Cardiac septum (tissue), 1 donor: ENCODE results near the gene TNFRSF11A. TPM values are rescaled to one million over a fixed set of nuclear protein-coding genes. Genes with fewer than 3 reads are reported as not detected.

Source experiments
- DNase-seq: peaks from one replicate; pipeline ENCODE4 v3.0.0-alpha.2; 2020; ENCODE audit warnings: low spot score
- intact Hi-C: fragments of 100-400 bp; cut with DNase I; formaldehyde crosslinking; loops from one replicate; pipeline ENCODE4 v1.14.0; 2022
- total RNA-seq: library from RNA; stranded (reverse); fragmentation: NEBNext Ultra II Directional; extraction: Animal tissue kit (Norgen Biotek cat#: 25700); gene quantifications from one replicate; pipeline ENCODE4 v1.2.1, GENCODE V29; 2021
- donor health status: DM: no; HTN: no; CAD: no.

Gene TNFRSF11A
- total RNA-seq, 1 donor from 2014 or later = 1.0 TPM

GRCh38 chr18:62323483-62324180 is 1.5 kb upstream of the TNFRSF11A start:
- intact Hi-C loops = no loop called here
- DNase-seq = no peak

DNA sequence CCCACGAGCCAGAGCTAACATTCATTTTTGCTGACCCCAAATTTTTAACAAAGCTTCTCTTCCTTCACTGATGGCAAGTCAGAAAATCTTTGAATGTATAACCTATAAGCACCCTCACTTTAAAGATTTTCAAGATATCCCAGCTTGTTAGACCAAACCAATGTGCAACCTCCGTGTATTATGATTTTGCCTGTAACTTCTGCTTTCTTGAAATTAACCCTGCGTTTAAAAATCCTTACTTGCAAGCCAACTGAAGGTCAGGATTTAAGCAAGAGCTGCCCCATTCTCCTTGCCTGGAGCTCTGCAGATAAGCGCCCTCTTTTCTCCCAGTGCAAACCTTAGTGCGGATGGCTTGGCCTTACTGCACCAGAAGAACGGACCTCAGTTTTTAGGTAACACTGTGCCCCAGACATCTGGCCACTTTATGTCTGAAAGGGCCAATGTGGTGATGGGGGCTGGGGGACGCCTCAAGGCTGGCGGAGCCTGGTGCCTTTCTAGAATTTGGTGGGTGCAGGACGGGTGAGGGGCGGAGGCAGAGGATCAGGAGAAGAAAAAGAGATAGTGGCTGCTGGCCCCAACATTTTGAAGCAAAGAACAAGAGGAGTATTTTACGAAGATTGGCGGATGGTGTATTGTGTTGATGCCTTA is 805 bp upstream of the TNFRSF11A start:
- intact Hi-C loops = no loop called here
- no peak for DNase-seq

- intact Hi-C loops = no loop called here
- no peak for DNase-seq
These were observed 916 bp downstream of the TNFRSF11A start for GRCh38 chr18:62325806-62326645.

DNA sequence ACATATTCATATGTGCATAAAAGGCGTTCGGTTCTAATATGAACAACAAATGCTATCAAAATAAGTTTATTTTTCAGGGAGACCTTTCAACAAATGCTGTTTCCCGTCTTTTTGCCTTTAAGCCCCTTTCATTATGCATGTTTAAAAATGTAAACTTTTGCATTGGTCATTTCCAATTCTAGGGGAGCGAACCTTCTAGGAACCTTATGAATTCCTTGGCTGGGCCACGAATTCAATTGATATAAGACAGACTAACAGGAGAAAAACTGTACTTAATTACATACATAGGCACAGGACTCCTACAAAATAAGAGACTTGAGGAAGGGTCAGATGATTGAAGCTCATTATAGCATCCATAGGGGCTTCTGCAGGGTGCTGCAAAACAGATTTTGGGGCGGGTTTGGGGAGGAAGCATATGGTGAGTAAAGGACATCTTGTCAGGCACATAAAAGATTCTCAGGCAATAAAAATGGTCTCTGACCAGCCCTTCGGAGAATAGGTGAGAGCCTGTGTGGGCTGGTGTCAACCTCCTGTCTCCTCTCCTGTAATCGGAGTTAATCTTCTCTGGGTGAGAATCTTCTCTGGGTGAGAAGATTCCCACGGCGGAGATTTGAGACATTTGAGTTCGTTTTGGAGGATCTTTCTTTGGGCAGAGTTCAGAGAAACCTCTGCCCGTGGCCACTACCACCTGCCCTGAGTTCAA is 1.7 kb downstream of the TNFRSF11A start:
- no peak for DNase-seq
- intact Hi-C loops = no loop called here

DNA sequence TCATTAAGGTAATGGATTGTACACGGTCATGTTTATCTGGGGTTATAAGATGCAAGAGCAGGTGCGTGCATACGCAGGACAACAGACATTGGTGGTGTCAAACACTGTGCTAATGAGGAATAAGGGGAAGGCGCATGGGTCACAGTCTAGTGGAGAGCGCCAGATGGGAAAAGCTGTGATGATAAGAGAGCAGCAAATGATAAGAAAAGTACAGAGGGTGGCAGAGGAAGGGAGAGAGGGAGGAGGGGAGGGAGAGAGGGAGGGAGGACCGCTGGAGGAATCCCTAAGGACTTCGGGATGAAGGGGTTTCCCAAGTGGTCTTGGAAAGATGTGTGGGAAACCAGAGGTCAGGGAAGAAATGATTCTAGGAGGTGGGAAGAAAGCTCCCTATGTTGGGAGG is 2.9 kb downstream of the TNFRSF11A start:
- intact Hi-C loops = no loop called here
- no peak for DNase-seq

GRCh38 chr18:62328586-62329525 is 3.7 kb downstream of the TNFRSF11A start:
- intact Hi-C loops = no loop called here
- no peak for DNase-seq

DNA sequence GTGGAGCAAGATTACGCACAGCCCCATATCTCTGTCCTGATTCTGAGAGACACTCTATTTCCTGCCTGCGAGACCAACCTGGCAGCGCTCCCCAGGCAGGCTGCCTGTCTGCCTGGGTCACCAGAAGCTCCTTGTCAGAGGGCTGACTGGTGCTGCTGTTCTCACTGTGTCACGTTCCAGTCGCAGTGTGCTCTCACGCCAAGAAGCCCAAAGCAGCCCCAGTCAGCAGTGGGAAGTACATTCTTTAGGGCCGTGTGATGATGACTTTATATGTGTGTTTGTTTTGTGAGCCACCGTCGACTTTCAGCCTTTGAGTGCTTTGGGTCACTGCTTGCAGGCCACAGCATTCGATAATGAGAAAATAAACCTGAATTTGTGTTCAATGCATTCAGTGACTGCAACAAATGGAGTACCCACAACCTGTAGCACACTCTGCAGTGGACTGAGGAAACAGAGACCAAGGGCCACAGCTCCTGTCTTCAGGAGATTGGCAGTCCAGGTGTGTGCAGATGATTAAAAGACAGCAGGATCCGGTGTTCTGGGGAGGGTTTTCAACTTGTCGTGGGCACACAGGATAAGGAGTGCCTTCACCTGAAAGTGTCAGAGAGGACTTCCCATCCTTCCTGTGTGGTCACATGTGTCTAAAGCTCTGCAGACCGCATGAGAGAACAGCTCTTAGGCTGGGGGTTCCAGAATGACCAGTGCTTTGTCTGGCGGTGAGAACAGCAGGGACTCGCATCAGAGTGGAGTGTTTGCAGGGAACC is 4.8 kb downstream of the TNFRSF11A start:
- peak; percentile 85 for DNase-seq
- intact Hi-C loops = no loop called here

DNA sequence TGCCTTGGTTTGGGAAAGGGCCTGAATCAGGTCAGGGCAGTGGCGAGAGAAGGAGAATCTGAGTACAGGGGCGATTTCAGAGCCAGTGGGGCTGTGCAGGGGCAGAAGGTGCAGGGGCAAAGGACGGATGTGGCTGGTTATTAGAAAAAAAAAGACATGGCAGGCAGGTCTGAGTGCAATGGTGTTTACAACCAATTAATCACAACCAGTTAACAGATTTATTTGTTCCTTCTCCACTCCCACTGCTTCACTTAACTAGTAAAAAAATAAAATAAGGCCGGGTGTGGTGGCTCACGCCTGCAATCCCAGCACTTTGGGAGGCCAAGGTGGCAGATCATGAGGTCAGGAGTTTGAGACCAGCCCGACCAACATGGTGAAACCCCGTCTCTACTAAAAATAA is 5.5 kb downstream of the TNFRSF11A start:
- intact Hi-C loops = no loop called here
- DNase-seq = no peak

DNA sequence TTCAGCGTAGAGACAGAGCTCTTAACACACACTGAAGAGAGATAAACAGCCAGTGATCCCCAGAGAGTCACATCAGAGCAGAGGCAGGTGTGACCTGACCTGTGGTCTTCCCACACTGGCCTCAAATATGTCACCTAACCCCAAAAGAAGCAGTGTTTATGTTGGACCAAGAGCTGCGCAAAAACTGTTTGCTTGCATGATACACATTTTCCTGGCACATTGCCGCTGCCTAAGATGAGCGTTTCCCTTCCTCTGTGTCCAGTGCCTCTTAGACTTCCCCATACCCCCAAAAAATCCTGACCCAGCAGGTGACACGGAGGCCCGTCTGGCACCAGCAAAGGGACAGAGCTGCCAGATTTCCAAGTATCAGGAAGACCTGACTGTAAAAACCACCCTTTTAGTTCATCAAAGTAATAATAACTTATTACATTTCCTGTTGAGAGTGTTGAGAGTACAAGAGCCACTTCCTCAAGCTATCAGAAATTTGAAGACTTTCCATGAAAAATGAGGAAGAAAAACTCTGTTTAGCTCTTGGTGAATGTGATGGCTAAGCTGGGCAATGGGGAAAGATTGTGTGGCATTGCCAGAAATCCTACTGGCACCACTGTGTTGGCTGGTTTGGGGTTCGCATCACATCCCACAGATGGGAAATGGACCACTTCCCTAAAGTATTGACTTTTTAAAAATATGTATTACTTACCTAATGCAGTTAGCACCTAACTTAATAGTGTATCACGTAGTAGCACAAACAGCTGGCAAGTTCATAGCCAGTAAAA is 6.7 kb downstream of the TNFRSF11A start:
- intact Hi-C loops = no loop called here
- no peak for DNase-seq

- DNase-seq = no peak
- intact Hi-C loops = no loop called here
These were observed 7.3 kb downstream of the TNFRSF11A start for GRCh38 chr18:62332431-62332830.

DNA sequence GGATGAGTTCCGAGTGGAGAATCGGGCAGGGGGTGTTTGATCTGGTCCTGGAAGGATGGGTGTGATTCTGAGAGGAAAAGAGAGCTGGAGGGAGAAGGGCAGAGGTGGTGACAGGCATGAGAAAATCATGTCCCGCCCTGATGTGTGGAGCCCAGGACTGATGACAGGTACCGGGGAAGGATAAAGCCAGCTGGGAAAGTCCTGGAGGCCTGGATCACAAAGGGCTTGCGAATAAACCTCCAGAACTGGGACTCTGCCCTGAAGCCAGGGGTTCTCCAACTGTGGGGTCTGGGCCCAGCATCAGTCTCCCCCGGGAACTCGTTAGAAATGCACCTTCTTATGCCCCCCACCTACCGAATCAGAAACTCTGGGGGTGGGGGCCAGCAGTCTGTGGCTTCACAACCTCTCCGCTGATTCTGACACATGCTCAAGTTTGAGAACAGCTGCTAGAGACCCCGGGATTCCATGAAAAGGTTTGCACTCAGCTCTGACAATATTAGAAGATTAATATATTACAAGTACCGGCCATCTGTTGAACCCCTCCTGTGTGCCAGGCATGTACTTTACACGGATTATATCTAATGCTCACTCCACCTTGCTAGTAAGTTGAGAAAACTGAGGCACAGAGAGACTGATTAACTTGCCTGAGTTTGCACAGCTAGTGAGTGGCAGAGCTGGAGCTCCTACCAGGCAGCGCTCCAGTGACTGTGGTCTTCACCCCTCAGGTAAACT is 8.0 kb downstream of the TNFRSF11A start:
- intact Hi-C loops = no loop called here
- DNase-seq = no peak

- intact Hi-C loops = no loop called here
- DNase-seq = no peak
These were observed 9.0 kb downstream of the TNFRSF11A start for GRCh38 chr18:62334120-62334519.

DNA sequence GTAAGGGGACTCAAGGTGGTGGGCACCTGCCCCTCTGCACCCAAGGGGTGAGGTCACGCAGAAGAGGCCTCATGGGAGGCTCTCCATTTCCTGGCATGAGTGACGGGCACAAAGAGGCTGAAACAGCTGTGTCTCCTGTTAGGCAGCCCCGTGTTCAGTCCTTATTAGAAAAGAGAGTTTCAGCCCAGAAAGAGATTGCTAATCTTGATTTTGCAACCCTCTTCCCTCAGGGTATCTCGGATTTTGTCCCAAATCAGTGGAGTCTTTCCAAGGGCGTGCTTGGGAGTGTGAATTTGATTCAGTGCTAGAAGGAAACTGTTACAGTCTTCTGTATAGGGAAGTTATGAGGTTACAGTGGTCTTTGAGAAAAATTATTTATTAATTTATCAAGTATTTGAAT is 10.4 kb downstream of the TNFRSF11A start:
- intact Hi-C loops = no loop called here
- no peak for DNase-seq

- intact Hi-C loops = no loop called here
- no peak for DNase-seq
These were observed 11.5 kb downstream of the TNFRSF11A start for GRCh38 chr18:62336618-62337017.

DNA sequence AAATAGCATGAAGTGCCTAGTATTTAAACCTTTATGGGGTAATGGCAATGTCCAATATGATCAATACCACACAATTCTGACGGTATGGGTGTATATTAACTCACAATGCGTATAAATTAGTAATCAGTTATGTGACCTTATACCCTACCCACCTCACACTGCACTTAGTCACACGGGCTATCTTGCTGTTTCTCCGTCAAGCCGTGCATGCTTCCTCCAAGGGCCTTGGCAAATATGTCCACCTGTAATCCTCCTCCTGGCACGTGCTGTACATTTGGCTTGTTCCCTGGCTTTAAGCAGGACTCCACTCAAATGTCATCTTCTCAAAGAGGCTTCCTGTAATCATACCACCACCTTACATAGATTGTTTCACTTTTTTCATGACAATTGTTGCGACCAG is 12.2 kb downstream of the TNFRSF11A start:
- intact Hi-C loops = no loop called here
- no peak for DNase-seq

DNA sequence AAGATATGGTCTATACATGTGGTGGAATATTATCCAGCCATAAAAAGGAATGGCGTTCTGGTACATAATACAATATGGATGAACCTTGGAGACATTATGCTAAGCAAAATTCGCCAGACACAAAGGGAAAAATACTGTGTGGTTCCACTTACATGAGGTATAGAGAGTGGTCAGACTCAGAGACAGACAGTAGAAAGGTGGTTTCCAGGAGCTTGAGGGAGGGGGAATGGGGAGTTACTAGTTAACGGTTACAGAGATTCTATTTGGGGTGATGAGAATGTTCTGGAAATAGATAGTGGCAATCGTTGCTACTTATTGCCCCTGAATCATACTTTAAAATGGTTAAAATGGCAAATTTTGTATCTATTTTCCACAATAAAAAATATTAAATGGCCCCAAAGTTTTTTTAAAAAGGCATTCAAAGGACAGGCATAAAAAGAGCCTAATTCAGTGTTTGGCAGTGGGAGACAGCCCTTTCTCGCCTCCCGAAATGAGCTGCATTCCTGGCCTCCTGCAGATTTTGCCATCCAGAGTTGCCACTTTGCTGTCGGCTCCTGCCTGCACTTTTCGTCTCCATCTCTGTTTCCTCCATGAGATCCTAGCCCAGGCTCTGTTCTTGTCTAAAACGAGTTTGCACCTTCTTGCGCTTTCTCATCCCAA is 13.5 kb downstream of the TNFRSF11A start:
- no peak for DNase-seq
- intact Hi-C loops = no loop called here
